Measurements from ENCODE around the gene WNT3. TPM values are rescaled to one million over a fixed set of nuclear protein-coding genes. Genes with fewer than 3 reads are reported as not detected.

The WNT3 gene
- total RNA-seq, 2 donors from 2014 or later, result 0.13 TPM; not detected in 1

DNA sequence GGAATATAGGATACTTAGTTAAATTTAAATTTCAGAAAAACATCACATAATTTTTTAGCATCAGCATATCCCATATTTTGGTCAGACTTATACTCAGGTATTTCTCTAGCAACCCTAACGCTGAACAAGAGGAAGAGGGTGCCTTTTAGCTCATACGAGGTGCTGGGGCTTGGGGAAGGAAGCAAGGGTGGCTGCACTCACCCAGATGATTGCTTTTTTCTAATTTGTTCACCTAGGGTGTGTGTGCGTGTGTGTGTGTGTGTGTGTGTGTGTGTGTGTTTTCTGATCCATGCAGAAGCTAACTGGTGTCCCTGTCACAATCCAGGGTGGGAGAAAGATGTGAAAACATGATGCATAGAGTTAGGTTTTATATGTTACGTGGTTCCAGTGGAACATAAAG is 81.2 kb downstream of the WNT3 start:
- ATAC-seq (replicated peaks), result no peak
- H3K36me3 Mint-ChIP-seq (ENCODE audit: low read depth), result peaks cover 34% of the 10 kb centered on the region
- H3K9me3 Mint-ChIP-seq, result no peaks in the 10 kb centered on the region
- H3K27ac Mint-ChIP-seq, result no peak overlapping the region
- no peak overlapping the region for H3K4me3 Mint-ChIP-seq
- H3K4me1 Mint-ChIP-seq, result no peaks in the 10 kb centered on the region
- H3K27me3 Mint-ChIP-seq, result no peaks in the 10 kb centered on the region

DNA sequence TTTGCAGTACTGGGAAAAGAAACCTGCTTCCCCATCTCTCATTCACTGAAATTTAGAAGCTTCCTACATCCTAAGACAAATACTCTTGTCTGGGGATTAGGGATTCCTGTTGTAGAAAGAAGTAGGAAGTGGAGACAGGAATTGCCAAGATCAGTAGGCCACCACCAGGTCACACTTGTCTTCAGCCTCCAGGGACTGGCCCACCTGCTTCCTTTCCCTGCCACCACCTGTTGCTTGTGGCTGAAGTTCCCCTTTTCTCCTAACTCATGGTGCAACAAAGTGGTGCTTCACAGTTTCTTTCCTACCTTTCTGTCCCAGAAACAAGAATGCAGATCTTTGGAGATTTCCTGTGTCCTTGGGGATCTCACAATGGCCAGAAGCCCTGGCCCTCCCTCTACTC is 82.4 kb downstream of the WNT3 start:
- Mint-ChIP-seq H3K36me3 (ENCODE audit: low read depth) (peaks cover 32% of the 10 kb centered on the region), H3K27me3 (no peaks in the 10 kb centered on the region), H3K9me3 (no peaks in the 10 kb centered on the region), H3K4me1 (peaks cover 4% of the 10 kb centered on the region), H3K27ac (no peak overlapping the region), H3K4me3 (no peak overlapping the region)
- no peak for ATAC-seq (replicated peaks)

GRCh38 chr17:46733837-46734475 is 84.5 kb downstream of the WNT3 start:
- ATAC-seq (replicated peaks), result peak; percentile 21
- Mint-ChIP-seq H3K27ac (no peak overlapping the region), H3K9me3 (no peaks in the 10 kb centered on the region), H3K4me1 (peaks cover 4% of the 10 kb centered on the region), H3K27me3 (no peaks in the 10 kb centered on the region), H3K36me3 (ENCODE audit: low read depth) (peaks cover 45% of the 10 kb centered on the region), H3K4me3 (no peak overlapping the region)

- Mint-ChIP-seq H3K9me3 (no peaks in the 10 kb centered on the region), H3K27me3 (no peaks in the 10 kb centered on the region), H3K4me1 (peaks cover 4% of the 10 kb centered on the region), H3K27ac (no peak overlapping the region), H3K4me3 (no peak overlapping the region), H3K36me3 (ENCODE audit: low read depth) (peaks cover 56% of the 10 kb centered on the region)
- no peak for ATAC-seq (replicated peaks)
Observed at GRCh38 chr17:46732754-46733398, 85.6 kb downstream of the WNT3 start.

GRCh38 chr17:46732160-46732559 is 86.3 kb downstream of the WNT3 start:
- Mint-ChIP-seq H3K4me1 (peaks cover 4% of the 10 kb centered on the region), H3K36me3 (ENCODE audit: low read depth) (peaks cover 63% of the 10 kb centered on the region), H3K9me3 (no peaks in the 10 kb centered on the region), H3K4me3 (no peak overlapping the region), H3K27me3 (no peaks in the 10 kb centered on the region), H3K27ac (no peak overlapping the region)
- ATAC-seq (replicated peaks), result no peak

- Mint-ChIP-seq H3K9me3 (no peaks in the 10 kb centered on the region), H3K27me3 (no peaks in the 10 kb centered on the region), H3K4me1 (peaks cover 4% of the 10 kb centered on the region), H3K27ac (no peak overlapping the region), H3K4me3 (no peak overlapping the region), H3K36me3 (ENCODE audit: low read depth) (peaks cover 75% of the 10 kb centered on the region)
- ATAC-seq (replicated peaks), result no peak
Observed at GRCh38 chr17:46730679-46731078, 87.8 kb downstream of the WNT3 start.

DNA sequence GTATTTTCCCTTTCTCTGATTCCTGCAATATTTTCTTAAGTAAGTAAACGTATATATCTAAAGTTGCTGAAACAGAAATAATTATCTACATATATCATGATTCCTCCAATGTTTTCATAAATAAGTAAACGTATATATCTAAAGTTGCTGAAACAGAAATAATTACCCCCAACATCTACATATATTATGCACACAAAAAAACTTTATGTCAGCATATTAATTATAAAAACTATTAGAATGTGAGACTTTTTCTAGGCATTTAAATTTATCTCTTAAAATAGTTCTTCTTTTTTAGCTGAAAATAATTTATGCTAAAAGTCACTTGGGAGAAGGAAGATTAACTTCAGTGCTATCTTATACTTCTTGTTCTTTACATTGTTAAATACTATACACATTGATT is 88.5 kb downstream of the WNT3 start:
- Mint-ChIP-seq H3K27ac (no peak overlapping the region), H3K9me3 (no peaks in the 10 kb centered on the region), H3K27me3 (no peaks in the 10 kb centered on the region), H3K4me3 (no peak overlapping the region), H3K4me1 (peaks cover 4% of the 10 kb centered on the region), H3K36me3 (ENCODE audit: low read depth) (peaks cover 75% of the 10 kb centered on the region)
- no peak for ATAC-seq (replicated peaks)

DNA sequence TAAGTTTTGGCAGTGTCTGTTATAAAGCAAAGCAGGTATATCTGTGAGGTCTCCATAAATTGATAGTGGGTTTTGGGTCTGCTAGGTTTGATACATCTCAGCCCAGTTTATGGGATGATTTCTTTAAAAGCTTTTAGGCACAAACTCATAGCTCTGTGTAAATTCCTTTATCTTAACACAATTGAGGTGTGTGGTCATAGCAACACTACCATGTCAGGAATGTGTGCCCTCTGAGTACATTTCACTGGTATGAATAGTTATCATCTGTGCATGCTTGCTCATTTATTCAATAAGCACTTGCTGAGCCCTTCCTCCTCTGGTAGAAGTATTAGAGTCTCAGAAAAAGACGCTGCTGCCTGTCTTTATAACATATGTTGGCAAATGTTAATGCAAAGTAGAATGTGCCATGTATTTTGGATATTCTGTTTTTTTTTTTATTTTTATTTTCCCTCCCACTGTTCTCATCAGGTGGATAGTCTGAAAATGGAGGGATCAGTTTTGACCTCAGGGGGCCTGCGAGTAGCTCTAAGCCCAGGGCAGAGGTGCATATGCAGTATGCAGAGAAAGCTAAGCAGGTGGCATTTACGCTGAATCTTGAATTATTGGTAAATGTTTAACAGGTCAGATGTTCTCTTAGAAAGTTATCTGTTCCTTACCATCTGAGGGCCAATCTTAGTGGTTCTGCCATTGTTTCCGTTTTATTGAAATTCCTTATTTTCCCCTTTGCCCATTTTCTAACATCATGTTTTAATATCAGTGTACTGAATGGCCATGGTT is 90.7 kb downstream of the WNT3 start:
- no peak for ATAC-seq (replicated peaks)
- peaks cover 72% of the 10 kb centered on the region for H3K36me3 Mint-ChIP-seq (ENCODE audit: low read depth)
- H3K4me1 Mint-ChIP-seq, result peaks cover 4% of the 10 kb centered on the region
- H3K27ac Mint-ChIP-seq, result no peak overlapping the region
- H3K27me3 Mint-ChIP-seq, result no peaks in the 10 kb centered on the region
- no peak overlapping the region for H3K4me3 Mint-ChIP-seq
- no peaks in the 10 kb centered on the region for H3K9me3 Mint-ChIP-seq

GRCh38 chr17:46726206-46726605 is 92.3 kb downstream of the WNT3 start:
- Mint-ChIP-seq H3K9me3 (no peaks in the 10 kb centered on the region), H3K4me3 (no peak overlapping the region), H3K27ac (no peak overlapping the region)

GRCh38 chr17:46722662-46723285 is 95.7 kb downstream of the WNT3 start:
- Mint-ChIP-seq H3K9me3 (no peaks in the 10 kb centered on the region), H3K27me3 (no peaks in the 10 kb centered on the region), H3K36me3 (ENCODE audit: low read depth) (peaks cover 32% of the 10 kb centered on the region), H3K27ac (no peak overlapping the region), H3K4me3 (no peak overlapping the region), H3K4me1 (no peaks in the 10 kb centered on the region)
- ATAC-seq (replicated peaks), result no peak

More at GRCh38 chr17:46726206-46726605, 92.3 kb downstream of the WNT3 start:
- no peak for ATAC-seq (replicated peaks)
- Mint-ChIP-seq H3K4me1 (peaks cover under 1% of the 10 kb centered on the region), H3K27me3 (no peaks in the 10 kb centered on the region), H3K36me3 (ENCODE audit: low read depth) (peaks cover 62% of the 10 kb centered on the region)

DNA sequence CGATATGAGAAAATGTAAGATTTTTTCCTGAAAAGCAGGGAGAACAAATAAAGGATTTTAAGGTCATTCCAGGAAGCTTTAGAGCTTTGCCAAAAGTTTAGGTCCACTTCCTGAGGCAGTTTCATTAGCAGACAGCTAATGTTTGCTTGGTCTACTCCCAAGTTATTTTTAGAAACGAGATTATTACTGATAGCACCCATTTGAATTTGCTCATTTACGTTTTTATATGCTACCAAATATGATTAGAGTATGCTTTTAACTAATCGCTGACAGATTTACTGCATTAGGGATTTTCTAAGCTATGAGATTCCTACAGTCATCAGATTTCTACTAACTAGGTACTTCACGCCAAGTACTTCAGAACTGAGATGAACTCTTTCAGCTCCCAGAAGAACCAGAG is 98.1 kb downstream of the WNT3 start:
- Mint-ChIP-seq H3K27ac (no peak overlapping the region), H3K4me3 (no peak overlapping the region), H3K4me1 (no peaks in the 10 kb centered on the region), H3K27me3 (no peaks in the 10 kb centered on the region), H3K36me3 (ENCODE audit: low read depth) (peaks cover 23% of the 10 kb centered on the region), H3K9me3 (no peaks in the 10 kb centered on the region)
- no peak for ATAC-seq (replicated peaks)

DNA sequence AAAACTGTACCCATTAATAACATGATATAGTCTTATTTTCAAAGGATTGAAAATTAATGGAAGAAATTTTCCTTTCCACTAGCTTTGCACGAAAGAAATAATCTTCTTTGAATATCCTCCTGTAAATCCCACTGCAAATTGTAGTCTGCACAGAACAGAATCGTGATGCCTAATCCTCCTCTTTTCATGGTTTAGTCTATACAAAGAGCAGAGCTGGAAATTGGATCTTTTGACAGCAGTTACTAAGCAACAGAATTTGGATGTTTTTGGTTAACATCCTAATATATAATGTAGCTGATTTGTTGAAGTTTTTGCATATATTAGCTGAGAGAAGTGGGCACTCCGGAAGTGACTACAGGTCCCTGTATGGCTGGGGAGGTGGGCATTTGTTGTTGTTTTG is 98.6 kb downstream of the WNT3 start:
- H3K27me3 Mint-ChIP-seq, result no peaks in the 10 kb centered on the region
- H3K36me3 Mint-ChIP-seq (ENCODE audit: low read depth), result peaks cover 28% of the 10 kb centered on the region
- no peak overlapping the region for H3K4me3 Mint-ChIP-seq
- no peak for ATAC-seq (replicated peaks)
- no peaks in the 10 kb centered on the region for H3K9me3 Mint-ChIP-seq
- H3K4me1 Mint-ChIP-seq, result no peaks in the 10 kb centered on the region
- H3K27ac Mint-ChIP-seq, result no peak overlapping the region

GRCh38 chr17:46717999-46718398 is 100.5 kb downstream of the WNT3 start:
- ATAC-seq (replicated peaks), result no peak
- H3K27ac Mint-ChIP-seq, result no peak overlapping the region
- no peak overlapping the region for H3K4me3 Mint-ChIP-seq
- H3K36me3 Mint-ChIP-seq (ENCODE audit: low read depth), result peaks cover 40% of the 10 kb centered on the region
- no peaks in the 10 kb centered on the region for H3K9me3 Mint-ChIP-seq
- H3K4me1 Mint-ChIP-seq, result peaks cover 2% of the 10 kb centered on the region
- H3K27me3 Mint-ChIP-seq, result no peaks in the 10 kb centered on the region

Data from activated T-helper 17 cell treated with anti-CD3 and anti-CD28 coated beads, Interleukin-2, amount 50 U/mL, for 72 hours (primary cell).